Stimulated activated CD4-positive, alpha-beta T cell treated with anti-CD3 and anti-CD28 coated beads, Interleukin-12 subunit alpha, Interleukin-12 subunit beta, amount 100 ng/mL, for 48 hours (primary cell): ENCODE data around the gene VSIG1.

Experiments used
- DNase-seq, 3 donors: peaks; one replicate each; pipeline ENCODE4 v3.0.0-alpha.2; 2020; ENCODE audit warnings: low read depth in 2 of 3, low spot score in 1 of 3

Gene VSIG1

GRCh38 chrX:108064001-108064400 is 19.1 kb downstream of the VSIG1 start:
- no peak for DNase-seq

DNA sequence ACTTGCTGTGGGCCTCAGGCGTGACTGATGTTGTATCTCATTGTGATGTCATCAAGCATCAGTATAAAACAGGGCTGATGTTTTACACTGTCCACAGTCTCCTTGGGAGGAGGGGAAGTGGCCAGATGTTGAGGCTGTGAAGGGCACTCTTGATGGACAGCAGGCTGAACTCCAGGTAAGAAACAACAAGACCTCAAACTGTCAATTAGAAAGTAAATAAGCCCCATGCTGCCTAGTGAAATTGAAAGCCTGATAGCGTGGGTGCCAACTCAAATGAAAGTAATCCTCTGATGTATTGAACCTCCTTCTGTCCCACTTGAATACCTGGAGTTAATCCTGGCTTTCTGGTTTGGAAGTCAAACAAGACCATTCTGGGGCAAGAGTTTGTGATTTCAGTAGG is 19.7 kb downstream of the VSIG1 start:
- no peak for DNase-seq

- DNase-seq, result no peak
Observed at GRCh38 chrX:108068121-108068520, 23.3 kb downstream of the VSIG1 start.

DNA sequence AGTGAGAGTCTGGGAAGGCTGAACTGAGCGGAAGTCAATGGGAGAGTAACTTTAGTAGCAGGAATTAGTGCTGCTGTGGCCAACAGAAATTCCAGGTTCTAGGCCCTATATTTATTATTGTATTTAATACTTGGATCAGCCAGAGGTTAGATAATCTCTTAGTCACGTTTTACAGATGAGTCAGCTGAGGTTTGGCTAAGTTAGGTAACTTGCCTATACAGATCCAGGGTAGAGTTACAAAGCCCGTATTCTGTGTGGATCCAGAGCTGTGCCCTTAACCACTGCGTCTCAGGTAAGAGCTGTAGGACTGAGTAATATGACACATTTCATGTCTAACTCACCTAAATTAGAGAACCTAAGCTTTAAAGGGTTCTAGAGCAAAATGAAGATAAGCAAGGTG is 26.0 kb downstream of the VSIG1 start:
- DNase-seq, result no peak

DNA sequence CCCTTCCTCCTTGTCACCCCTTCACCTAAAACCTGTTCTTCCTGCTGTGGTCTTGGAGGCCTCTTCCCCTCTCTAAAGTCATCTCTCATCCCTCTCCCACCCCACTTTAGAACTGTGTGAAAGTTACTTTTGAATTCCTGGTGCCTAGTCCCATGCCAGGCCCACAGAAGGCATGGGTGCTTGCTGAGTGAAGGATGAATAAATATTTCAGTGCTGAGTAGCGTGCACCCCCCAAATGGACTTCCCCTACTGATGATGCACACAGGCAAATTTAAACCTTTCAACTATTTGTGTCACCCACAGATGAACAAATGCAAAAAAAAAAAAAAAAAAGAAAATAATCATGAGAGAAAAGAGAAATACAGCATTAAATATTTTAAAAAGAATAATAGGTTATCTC is 26.7 kb downstream of the VSIG1 start:
- no peak for DNase-seq

DNA sequence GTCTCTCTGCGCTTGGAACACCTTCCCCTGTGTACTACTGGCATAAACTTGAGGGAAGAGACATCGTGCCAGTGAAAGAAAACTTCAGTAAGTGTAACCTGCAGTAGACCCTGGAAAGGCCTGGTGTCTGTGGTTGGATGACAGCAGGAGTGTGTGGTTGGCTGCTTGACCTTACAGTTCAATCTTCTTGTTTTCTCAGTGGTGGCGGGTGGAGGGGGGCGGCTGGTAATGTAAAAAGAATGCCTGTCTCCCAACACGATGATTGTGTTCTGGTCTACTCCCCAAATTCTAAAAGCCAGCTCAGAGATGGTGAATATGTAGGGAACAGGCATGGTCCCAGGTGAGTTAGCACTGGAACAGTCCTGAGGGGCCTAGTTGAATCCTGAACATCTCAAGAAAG is 27.9 kb downstream of the VSIG1 start:
- no peak for DNase-seq

DNA sequence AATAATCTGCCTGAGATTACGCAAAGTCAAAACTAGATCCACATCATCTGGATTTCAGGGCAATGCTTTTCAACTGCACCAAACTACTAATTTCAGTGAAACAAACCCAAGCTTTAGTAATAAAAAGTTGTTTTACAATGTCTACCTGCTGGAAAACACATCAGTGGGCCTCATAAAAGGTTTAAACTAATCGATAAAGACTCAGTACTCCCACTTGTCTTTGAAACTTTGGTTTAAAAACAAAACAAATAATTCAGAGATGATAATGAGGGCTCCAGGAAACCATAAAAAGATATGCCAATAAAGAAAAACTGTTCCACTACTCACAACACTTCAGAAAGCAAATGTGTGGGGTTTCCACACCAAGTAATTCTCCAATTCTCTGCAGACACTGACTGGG is 36.2 kb downstream of the VSIG1 start:
- DNase-seq, result no peak

DNA sequence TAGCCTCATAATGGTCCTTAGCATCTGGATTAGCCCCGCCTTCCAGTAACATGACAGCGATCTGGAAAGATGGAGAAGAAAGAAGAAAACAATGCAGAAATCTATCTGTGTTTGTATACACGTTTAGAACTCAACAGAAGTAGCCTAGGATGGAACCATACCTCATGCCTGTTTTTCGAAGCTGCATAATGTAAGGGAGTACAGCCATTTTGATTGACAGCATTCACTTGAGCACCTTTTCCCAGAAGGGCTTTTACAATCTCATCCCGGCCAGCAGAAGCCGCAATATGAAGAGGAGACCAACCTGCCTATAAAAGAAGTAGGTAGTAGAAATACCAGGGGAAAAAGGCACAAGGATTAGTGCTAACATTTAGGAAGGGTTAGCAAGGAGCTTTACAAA is 42.9 kb downstream of the VSIG1 start:
- DNase-seq, result no peak

GRCh38 chrX:108088511-108088910 is 43.6 kb downstream of the VSIG1 start:
- DNase-seq, result no peak

GRCh38 chrX:108090491-108091263 is 45.8 kb downstream of the VSIG1 start:
- DNase-seq, result no peak

- DNase-seq, result peak; percentile 69 to 84 (median 82)
Observed at GRCh38 chrX:108091264-108091877, 46.5 kb downstream of the VSIG1 start, which contains the start of the genes ATG4A and PSMD10. TSS of gene ATG4A (plus strand) at chrX:108091778. CDS start at chrX:108091827, 49 bp downstream. TSS of gene PSMD10 (minus strand) at chrX:108091542. CDS start at chrX:108091520, 22 bp downstream.

- peak in 1 of 3 donors; percentile 1 for DNase-seq
Observed at GRCh38 chrX:108091878-108092291, 47.0 kb downstream of the VSIG1 start.

DNA sequence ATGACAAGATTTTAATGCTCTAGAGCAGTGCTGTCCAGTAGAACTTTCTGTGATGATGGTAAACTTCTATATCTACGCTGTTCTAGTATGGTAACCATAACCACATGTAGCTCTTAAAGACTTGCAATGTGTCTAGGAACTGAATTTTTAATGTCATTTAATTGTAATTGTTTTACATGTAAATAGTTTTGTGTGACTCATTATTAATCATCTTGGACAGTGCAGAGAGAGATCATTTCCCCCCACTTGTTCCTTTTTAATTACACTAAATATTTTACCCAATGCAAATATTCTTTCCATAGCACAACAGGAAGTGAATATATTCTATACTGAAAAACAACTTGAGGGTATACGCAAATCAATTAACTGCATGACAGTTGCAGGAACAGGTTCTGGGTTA is 52.5 kb downstream of the VSIG1 start:
- DNase-seq, result no peak

GRCh38 chrX:108105473-108105872 is 60.6 kb downstream of the VSIG1 start:
- DNase-seq, result no peak

GRCh38 chrX:108114541-108114940 is 69.7 kb downstream of the VSIG1 start:
- DNase-seq, result no peak

DNA sequence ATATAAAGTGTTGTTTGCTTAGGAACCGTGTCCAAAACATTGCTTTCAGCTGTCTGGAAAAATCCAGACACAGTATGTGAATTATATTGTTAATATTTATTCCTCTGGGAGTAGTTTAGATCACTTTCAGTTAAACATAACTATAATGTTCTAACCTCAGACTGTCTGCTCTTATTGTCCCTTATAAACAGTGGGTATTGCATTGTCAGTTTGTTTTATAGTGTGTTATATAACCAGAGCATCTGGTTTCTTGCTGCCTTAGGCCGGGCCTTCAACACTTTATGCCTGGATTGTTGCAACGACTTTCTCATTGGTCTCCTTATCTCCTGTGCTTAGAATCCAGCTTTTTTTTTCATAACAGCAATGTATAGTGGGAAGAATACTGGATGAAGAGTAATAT is 73.1 kb downstream of the VSIG1 start:
- DNase-seq, result no peak

- DNase-seq, result no peak
Observed at GRCh38 chrX:108121291-108121690, 76.4 kb downstream of the VSIG1 start.

GRCh38 chrX:108122748-108123147 is 77.9 kb downstream of the VSIG1 start:
- DNase-seq, result no peak

DNA sequence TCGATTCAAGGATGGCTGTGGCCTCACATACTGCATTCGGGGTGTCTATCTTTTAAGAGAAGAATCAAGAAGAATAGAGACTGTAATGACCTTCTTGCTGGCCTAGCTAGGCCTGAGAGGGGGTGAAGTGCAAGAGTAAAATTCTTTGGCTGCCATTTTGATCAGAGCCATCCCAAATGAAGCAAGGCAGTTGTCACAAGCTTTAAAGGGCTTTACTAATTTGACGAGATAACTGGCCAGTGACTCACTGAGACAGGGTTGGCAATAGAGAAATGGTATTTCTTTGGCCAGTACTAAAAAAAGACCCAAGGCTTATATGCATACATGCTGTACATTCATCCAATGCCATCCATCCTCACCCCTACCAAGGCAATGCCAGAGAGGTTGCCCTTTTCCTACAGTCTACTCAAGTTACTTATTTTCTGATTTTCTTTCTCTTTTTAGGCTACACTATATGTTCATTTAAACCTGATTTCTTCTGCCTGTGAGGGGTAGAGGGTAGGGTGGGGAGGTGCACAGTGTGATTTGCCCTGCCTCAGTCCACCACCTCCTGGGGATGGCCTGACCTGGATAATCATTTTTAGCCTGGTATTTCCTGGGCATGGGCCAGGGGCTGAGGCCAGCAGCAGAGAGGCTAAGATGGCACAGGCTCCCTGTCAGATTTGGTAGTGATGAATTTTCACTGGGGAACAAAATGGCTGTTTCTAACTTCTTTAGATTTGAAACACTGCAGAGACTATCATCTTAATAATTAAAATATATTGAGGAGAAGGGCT is 78.9 kb downstream of the VSIG1 start:
- no peak for DNase-seq

DNA sequence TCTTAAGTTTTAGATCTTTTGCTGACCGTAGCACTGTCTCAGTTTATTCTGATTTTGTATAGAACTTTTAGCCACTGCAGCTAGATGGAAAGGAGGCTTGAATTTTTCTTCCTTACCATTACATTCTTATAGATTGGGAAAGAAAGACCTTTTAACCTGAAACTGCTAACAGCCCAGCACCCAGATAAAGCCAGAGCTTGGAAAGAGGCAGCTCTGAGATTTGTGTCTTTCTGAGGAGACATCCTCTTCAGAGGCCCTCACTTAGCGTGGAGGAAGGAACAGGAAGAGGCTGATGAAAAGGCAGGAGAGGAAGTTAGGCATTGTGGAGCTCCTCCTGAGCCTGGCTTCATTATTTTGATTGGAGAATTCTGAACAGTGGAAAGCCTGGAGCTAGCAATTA is 81.8 kb downstream of the VSIG1 start:
- no peak for DNase-seq

GRCh38 chrX:108127152-108127551 is 82.3 kb downstream of the VSIG1 start:
- no peak for DNase-seq
